ENCODE measurements around the gene PAPPA2. TPM values are rescaled to one million over a fixed set of nuclear protein-coding genes. Genes with fewer than 3 reads are reported as not detected.

PAPPA2 gene
- total RNA-seq, 1 experiment from 2014 or later: not detected

DNA sequence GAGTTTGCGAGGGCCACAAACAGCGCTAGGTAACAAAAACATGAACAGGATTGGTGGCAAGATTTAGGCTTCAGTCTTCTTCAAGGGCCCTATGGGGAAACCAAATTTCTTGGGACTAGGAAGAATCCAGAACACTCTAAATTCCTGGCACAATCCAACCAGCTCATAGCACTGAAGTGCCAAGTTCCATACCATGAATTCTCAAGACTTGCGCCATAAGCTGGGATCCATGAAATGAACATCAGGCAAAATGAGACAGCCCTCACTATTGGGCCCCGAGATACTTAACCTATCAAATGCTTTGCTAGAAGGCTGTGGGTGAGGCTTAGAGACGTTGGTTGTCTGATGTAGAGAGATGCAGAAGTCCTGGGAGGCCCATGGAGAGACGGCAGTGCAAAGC lies 322.1 kb downstream of the PAPPA2 start:
- BruUV-seq (replicated peaks): no TSS peak
- no peak for DNase-seq
- POLR2A ChIA-PET (ENCODE audit: unreplicated experiment): no interaction called here
- H4K20me1 ChIP-seq (ENCODE audit: low read length): no peaks in the 10 kb centered on the region
- H3K9ac ChIP-seq (ENCODE audit: low read length): no peak overlapping the region
- no peaks in the 10 kb centered on the region for H3K79me2 ChIP-seq (ENCODE audit: low read length)
- H3K27me3 ChIP-seq (ENCODE audit: low read length): peaks cover 28% of the 10 kb centered on the region
- H3K9me3 ChIP-seq (ENCODE audit: low read length): no peaks in the 10 kb centered on the region
- H3K27ac ChIP-seq (ENCODE audit: low read length): no peak overlapping the region
- intact Hi-C loops (cut with micrococcal nuclease): no loop called here
- ATAC-seq: no peak
- no peaks in the 10 kb centered on the region for H3K4me1 ChIP-seq (ENCODE audit: insufficient read depth, low read length)
- no peaks in the 10 kb centered on the region for H3K36me3 ChIP-seq (ENCODE audit: low read depth, low read length)
- no peaks in the 10 kb centered on the region for H3F3A ChIP-seq (ENCODE audit: low read length, unreplicated experiment)
- no peak overlapping the region for H3K4me3 ChIP-seq (ENCODE audit: low read length)
- H2AFZ ChIP-seq (ENCODE audit: low read length): no peak overlapping the region
- TF ChIP-seq EZH2 (IDR thresholded peaks at IDR 0.05; ENCODE audit: low read length, unreplicated experiment): no peak
- TF ChIP-seq EZH2phosphoT487 (IDR thresholded peaks at IDR 0.05; ENCODE audit: borderline replicate concordance, low read length): no peak
- TF ChIP-seq, protein P1, sequence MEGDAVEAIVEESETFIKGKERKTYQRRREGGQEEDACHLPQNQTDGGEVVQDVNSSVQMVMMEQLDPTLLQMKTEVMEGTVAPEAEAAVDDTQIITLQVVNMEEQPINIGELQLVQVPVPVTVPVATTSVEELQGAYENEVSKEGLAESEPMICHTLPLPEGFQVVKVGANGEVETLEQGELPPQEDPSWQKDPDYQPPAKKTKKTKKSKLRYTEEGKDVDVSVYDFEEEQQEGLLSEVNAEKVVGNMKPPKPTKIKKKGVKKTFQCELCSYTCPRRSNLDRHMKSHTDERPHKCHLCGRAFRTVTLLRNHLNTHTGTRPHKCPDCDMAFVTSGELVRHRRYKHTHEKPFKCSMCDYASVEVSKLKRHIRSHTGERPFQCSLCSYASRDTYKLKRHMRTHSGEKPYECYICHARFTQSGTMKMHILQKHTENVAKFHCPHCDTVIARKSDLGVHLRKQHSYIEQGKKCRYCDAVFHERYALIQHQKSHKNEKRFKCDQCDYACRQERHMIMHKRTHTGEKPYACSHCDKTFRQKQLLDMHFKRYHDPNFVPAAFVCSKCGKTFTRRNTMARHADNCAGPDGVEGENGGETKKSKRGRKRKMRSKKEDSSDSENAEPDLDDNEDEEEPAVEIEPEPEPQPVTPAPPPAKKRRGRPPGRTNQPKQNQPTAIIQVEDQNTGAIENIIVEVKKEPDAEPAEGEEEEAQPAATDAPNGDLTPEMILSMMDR (conservative IDR thresholded peaks at IDR 0.05; ENCODE audit: low read depth, low read length): no peak
- no peak overlapping the region for H3K4me2 ChIP-seq (ENCODE audit: low read length)
- CTCF ChIA-PET: no interaction called here
- no peaks in the 10 kb centered on the region for H3K9me2 ChIP-seq (replicated peaks; ENCODE audit: low read length)

GRCh38 chr1:176785791-176786190 lies 322.8 kb downstream of the PAPPA2 start:
- ChIA-PET POLR2A (ENCODE audit: unreplicated experiment) (no interaction called here), CTCF (no interaction called here)
- Histone ChIP-seq H3K9me2 (replicated peaks; ENCODE audit: low read length) (no peaks in the 10 kb centered on the region), H3K9ac (ENCODE audit: low read length) (no peak overlapping the region), H2AFZ (ENCODE audit: low read length) (no peak overlapping the region), H3K79me2 (ENCODE audit: low read length) (no peaks in the 10 kb centered on the region), H3K4me3 (ENCODE audit: low read length) (no peak overlapping the region), H3K4me1 (ENCODE audit: insufficient read depth, low read length) (no peaks in the 10 kb centered on the region), H3K36me3 (ENCODE audit: low read depth, low read length) (no peaks in the 10 kb centered on the region), H4K20me1 (ENCODE audit: low read length) (no peaks in the 10 kb centered on the region), H3K4me2 (ENCODE audit: low read length) (no peak overlapping the region), H3K27me3 (ENCODE audit: low read length) (peaks cover 28% of the 10 kb centered on the region), H3K9me3 (ENCODE audit: low read length) (no peaks in the 10 kb centered on the region), H3K27ac (ENCODE audit: low read length) (no peak overlapping the region), H3F3A (ENCODE audit: low read length, unreplicated experiment) (no peaks in the 10 kb centered on the region)
- intact Hi-C loops (cut with micrococcal nuclease): no loop called here
- TF ChIP-seq EZH2phosphoT487 (IDR thresholded peaks at IDR 0.05; ENCODE audit: borderline replicate concordance, low read length): no peak
- TF ChIP-seq, protein P1 (conservative IDR thresholded peaks at IDR 0.05; ENCODE audit: low read depth, low read length): no peak
- no peak for TF ChIP-seq EZH2 (IDR thresholded peaks at IDR 0.05; ENCODE audit: low read length, unreplicated experiment)
- BruUV-seq (replicated peaks): no TSS peak
- DNase-seq (no peak), ATAC-seq (no peak)

- Histone ChIP-seq H3K27me3 (ENCODE audit: low read length) (peaks cover 28% of the 10 kb centered on the region), H4K20me1 (ENCODE audit: low read length) (no peaks in the 10 kb centered on the region), H3K36me3 (ENCODE audit: low read depth, low read length) (no peaks in the 10 kb centered on the region), H3K4me2 (ENCODE audit: low read length) (no peak overlapping the region), H3K9ac (ENCODE audit: low read length) (no peak overlapping the region), H3K4me1 (ENCODE audit: insufficient read depth, low read length) (no peaks in the 10 kb centered on the region), H3K9me3 (ENCODE audit: low read length) (no peaks in the 10 kb centered on the region), H3K27ac (ENCODE audit: low read length) (no peak overlapping the region), H2AFZ (ENCODE audit: low read length) (no peak overlapping the region), H3F3A (ENCODE audit: low read length, unreplicated experiment) (no peaks in the 10 kb centered on the region), H3K4me3 (ENCODE audit: low read length) (no peak overlapping the region), H3K79me2 (ENCODE audit: low read length) (no peaks in the 10 kb centered on the region), H3K9me2 (replicated peaks; ENCODE audit: low read length) (no peaks in the 10 kb centered on the region)
- ChIA-PET CTCF (no interaction called here), POLR2A (ENCODE audit: unreplicated experiment) (no interaction called here)
- DNase-seq (no peak), ATAC-seq (no peak)
- TF ChIP-seq EZH2phosphoT487 (IDR thresholded peaks at IDR 0.05; ENCODE audit: borderline replicate concordance, low read length) (no peak), EZH2 (IDR thresholded peaks at IDR 0.05; ENCODE audit: low read length, unreplicated experiment) (no peak)
- TF ChIP-seq, protein P1 (conservative IDR thresholded peaks at IDR 0.05; ENCODE audit: low read depth, low read length): no peak
- intact Hi-C loops (cut with micrococcal nuclease): no loop called here
- no TSS peak for BruUV-seq (replicated peaks)
Measured at GRCh38 chr1:176786274-176786673, 323.3 kb downstream of the PAPPA2 start.
